BJ (cell line): ENCODE measurements around the gene SCAMP3. TPM values are rescaled to one million over a fixed set of nuclear protein-coding genes. Genes with fewer than 3 reads are reported as not detected.

Source experiments
- CTCF ChIA-PET: fragments of 350-600 bp; formaldehyde crosslinking; extraction: SDS; loops from one replicate; lab custom pipeline; 2021; ENCODE audit warnings: antibody characterized with exemption, inconsistent platforms; lab: Yijun Ruan, JAX
- POLR2A ChIA-PET: fragments of 300-600 bp; sonication (Branson Sonifier 250); formaldehyde crosslinking; extraction: SDS; loops from one replicate; lab custom pipeline; 2021; ENCODE audit warnings: antibody characterized with exemption; lab: Charles Lee
- DNase-seq: peaks from one replicate; pipeline ENCODE4 v3.0.0-alpha.2; 2011; ENCODE audit warnings: low read depth
- H3K27me3 ChIP-seq: 2 replicates; pipeline ENCODE4 v1.6.0; 2011; ENCODE audit warnings: low read length; ENCODE audit not compliant: control insufficient read depth, insufficient read depth
- H3K36me3 ChIP-seq: 2 replicates; pipeline ENCODE4 v1.5.1; 2011; ENCODE audit warnings: low read length; ENCODE audit not compliant: control insufficient read depth, insufficient read depth
- H3K4me3 ChIP-seq: 2 replicates; pipeline ENCODE4 v1.5.1; 2011; ENCODE audit warnings: low read depth, mild to moderate bottlenecking, control low read depth, low read length
- CTCF ChIP-seq: IDR thresholded peaks from 2 replicates; pipeline ENCODE4 v1.5.1; 2011; ENCODE audit warnings: low read depth, mild to moderate bottlenecking, control low read depth, inconsistent platforms, low read length, moderate library complexity; ENCODE audit not compliant: insufficient read depth
- polyA plus RNA-seq: library from polyadenylated mRNA; depleted of rRNA; stranded (reverse); fragments of >200 nt; gene quantifications from 2 replicates; pipeline ENCODE4 v1.2.3, GENCODE V29; 2011

Gene SCAMP3
- polyA plus RNA-seq, 1 experiment = 193 TPM

GRCh38 chr1:155297384-155297783 lies 35.2 kb upstream of the SCAMP3 start:
- H3K27me3 ChIP-seq = peaks cover 36% of the 10 kb centered on the region
- CTCF ChIA-PET = interaction anchor here (1.1 to 1.6 kb wide), 2 partner anchors 18 to 26 kb away, joined by 3 to 5 read pairs; no protein-coding TSS in a partner anchor

GRCh38 chr1:155296661-155297060 lies 34.5 kb upstream of the SCAMP3 start:
- no peak for TF ChIP-seq CTCF
- Histone ChIP-seq H3K4me3 (no peak overlapping the region), H3K36me3 (no peaks in the 10 kb centered on the region), H3K27me3 (peaks cover 36% of the 10 kb centered on the region)
- ChIA-PET CTCF (no interaction called here), POLR2A (no interaction called here)
- no peak for DNase-seq

More at GRCh38 chr1:155297384-155297783, 35.2 kb upstream of the SCAMP3 start:
- no peak overlapping the region for H3K4me3 ChIP-seq
- POLR2A ChIA-PET = no interaction called here
- H3K36me3 ChIP-seq = no peaks in the 10 kb centered on the region
- no peak for DNase-seq
- TF ChIP-seq CTCF = no peak

- POLR2A ChIA-PET = no interaction called here
Observed at GRCh38 chr1:155295942-155296267, 33.7 kb upstream of the SCAMP3 start.

GRCh38 chr1:155295183-155295941 lies 33.2 kb upstream of the SCAMP3 start:
- H3K4me3 ChIP-seq = no peak overlapping the region
- H3K36me3 ChIP-seq = no peaks in the 10 kb centered on the region
- POLR2A ChIA-PET = no interaction called here
- CTCF ChIA-PET = no interaction called here
- peaks cover 37% of the 10 kb centered on the region for H3K27me3 ChIP-seq
- TF ChIP-seq CTCF = no peak
- no peak for DNase-seq

More at GRCh38 chr1:155295942-155296267, 33.7 kb upstream of the SCAMP3 start:
- H3K4me3 ChIP-seq = no peak overlapping the region
- CTCF ChIA-PET = no interaction called here
- TF ChIP-seq CTCF = no peak
- DNase-seq = no peak
- no peaks in the 10 kb centered on the region for H3K36me3 ChIP-seq
- peaks cover 37% of the 10 kb centered on the region for H3K27me3 ChIP-seq

- Histone ChIP-seq H3K4me3 (no peak overlapping the region), H3K36me3 (no peaks in the 10 kb centered on the region), H3K27me3 (peaks cover 37% of the 10 kb centered on the region)
- POLR2A ChIA-PET = no interaction called here
- DNase-seq = no peak
- CTCF ChIA-PET = no interaction called here
- no peak for TF ChIP-seq CTCF
Observed at GRCh38 chr1:155294520-155295182, 32.5 kb upstream of the SCAMP3 start.
